Neural cell (in vitro differentiated cells): Measurements from ENCODE around the gene ASPHD1. TPM values are rescaled to one million over a fixed set of nuclear protein-coding genes. Genes with fewer than 3 reads are reported as not detected.

Experiments
- H2AFZ ChIP-seq: fragments of 200-600, 300-800 bp; sonication (generic), shearing (Covaris generic); 2 replicates; pipeline ENCODE4 v1.6.0; 2014; ENCODE audit warnings: low read depth, mild to moderate bottlenecking, antibody characterized with exemption, low read length, moderate library complexity
- H3F3A ChIP-seq: fragments of 200-600 bp; shearing (Covaris generic); 2 replicates; pipeline ENCODE4 v1.6.1; 2016; ENCODE audit warnings: mild to moderate bottlenecking, moderate library complexity, mixed read lengths, antibody characterized with exemption, low read length; ENCODE audit not compliant: insufficient read depth, poor library complexity, severe bottlenecking
- H3K27ac ChIP-seq: fragments of 200-600, 300-800 bp; sonication (generic), shearing (Covaris generic); 2 replicates; pipeline ENCODE4 v1.5.1; 2014; ENCODE audit warnings: mild to moderate bottlenecking, low read length, moderate library complexity
- H3K27me3 ChIP-seq: fragments of 300-800, 200-600 bp; sonication (generic), shearing (Covaris generic); 2 replicates; pipeline ENCODE4 v1.6.0; 2014; ENCODE audit warnings: mild to moderate bottlenecking, low read depth, low read length, moderate library complexity; ENCODE audit not compliant: insufficient read depth
- H3K36me3 ChIP-seq: fragments of 300-800, 200-600 bp; sonication (generic), shearing (Covaris generic); 2 replicates; pipeline ENCODE4 v1.5.1; 2014; ENCODE audit warnings: mild to moderate bottlenecking, antibody characterized with exemption, low read length, moderate library complexity; ENCODE audit not compliant: insufficient read depth
- H3K4me2 ChIP-seq: fragments of 300-800, 200-600 bp; sonication (generic), shearing (Covaris generic); 2 replicates; pipeline ENCODE4 v1.6.0; 2014; ENCODE audit warnings: mild to moderate bottlenecking, low read length
- H3K4me3 ChIP-seq: fragments of 300-800, 200-600 bp; sonication (generic), shearing (Covaris generic); 2 replicates; pipeline ENCODE4 v1.5.1; 2014; ENCODE audit warnings: mild to moderate bottlenecking, low read length, moderate library complexity
- H3K79me2 ChIP-seq: fragments of 200-600 bp; shearing (Covaris generic); replicated peaks from 2 replicates; pipeline ENCODE4 v1.6.0; 2014; ENCODE audit warnings: mild to moderate bottlenecking, low read length, moderate library complexity; ENCODE audit not compliant: insufficient read depth
- H3K9ac ChIP-seq: fragments of 300-800, 200-600 bp; sonication (generic), shearing (Covaris generic); 2 replicates; pipeline ENCODE4 v1.6.1; 2016; ENCODE audit warnings: mild to moderate bottlenecking, low read length, mixed read lengths
- H3K9me2 ChIP-seq: fragments of 200-600 bp; shearing (Covaris generic); 2 replicates; pipeline ENCODE4 v1.6.1; 2016; ENCODE audit warnings: mild to moderate bottlenecking, low read length, mixed read lengths; ENCODE audit not compliant: insufficient read depth
- H3K9me3 ChIP-seq: fragments of 200-600, 300-800 bp; sonication (generic), shearing (Covaris generic); 2 replicates; pipeline ENCODE4 v1.6.1; 2016; ENCODE audit warnings: mild to moderate bottlenecking, mixed run types, low read length, moderate library complexity, mixed read lengths
- H4K20me1 ChIP-seq: fragments of 200-600 bp; shearing (Covaris generic); 2 replicates; pipeline ENCODE4 v1.6.1; 2016; ENCODE audit warnings: mild to moderate bottlenecking, mixed run types; ENCODE audit not compliant: insufficient read depth
- EP300 ChIP-seq: fragments of 450-650 bp; conservative IDR thresholded peaks from 2 replicates; pipeline ENCODE4 v1.6.1; 2014; ENCODE audit warnings: antibody characterized with exemption, mild to moderate bottlenecking, moderate library complexity; ENCODE audit not compliant: poor library complexity, severe bottlenecking
- EZH2 ChIP-seq: fragments of 200-600, 300-800 bp; shearing (Covaris generic), sonication (generic); IDR thresholded peaks from 2 replicates; pipeline ENCODE4 v1.6.1; 2014; ENCODE audit warnings: antibody characterized with exemption, low read length, borderline replicate concordance, mild to moderate bottlenecking; ENCODE audit not compliant: insufficient read depth, poor library complexity, severe bottlenecking
- MXI1 ChIP-seq: fragments of 450-650 bp; conservative IDR thresholded peaks from 2 replicates; pipeline ENCODE4 v1.6.1; 2014; ENCODE audit warnings: antibody characterized with exemption, mild to moderate bottlenecking; ENCODE audit not compliant: poor library complexity, severe bottlenecking
- POLR2AphosphoS5 ChIP-seq: IDR thresholded peaks from 2 replicates; pipeline ENCODE4 v1.6.1; 2012
- RAD21 ChIP-seq: fragments of 450-650 bp; conservative IDR thresholded peaks from 2 replicates; pipeline ENCODE4 v1.6.1; 2014; ENCODE audit warnings: antibody characterized with exemption, mild to moderate bottlenecking, moderate library complexity
- REST ChIP-seq: IDR thresholded peaks from 2 replicates; pipeline ENCODE4 v1.6.1; 2012; ENCODE audit warnings: borderline replicate concordance
- SMC3 ChIP-seq: fragments of 450-650 bp; conservative IDR thresholded peaks from 2 replicates; pipeline ENCODE4 v1.6.1; 2014; ENCODE audit warnings: antibody characterized with exemption, mild to moderate bottlenecking, moderate library complexity; ENCODE audit not compliant: poor library complexity
- TAF1 ChIP-seq: IDR thresholded peaks from 2 replicates; pipeline ENCODE4 v1.6.1; 2012; ENCODE audit warnings: low read depth
- polyA plus RNA-seq: library from polyadenylated mRNA; depleted of rRNA; stranded (reverse); fragments of >200 nt; gene quantifications from 2 replicates; pipeline ENCODE4 v1.2.3, GENCODE V29; 2014
- TF ChIP-seq, protein P1 (sequence below): fragments of 450-650 bp; IDR thresholded peaks from 2 replicates; pipeline ENCODE4 v1.5.1; 2014; ENCODE audit warnings: antibody characterized with exemption, mild to moderate bottlenecking, moderate library complexity; ENCODE audit not compliant: poor library complexity, severe bottlenecking

ASPHD1 gene
- polyA plus RNA-seq, 1 donor from 2014 or later: 38.9 TPM

GRCh38 chr16:29871822-29872546, 28.3 kb upstream of the ASPHD1 start:
- Histone ChIP-seq H3F3A (no peaks in the 10 kb centered on the region), H3K9me2 (no peaks in the 10 kb centered on the region), H3K27me3 (no peaks in the 10 kb centered on the region), H3K27ac (no peak overlapping the region), H2AFZ (no peak overlapping the region), H3K79me2 (no peaks in the 10 kb centered on the region), H3K4me3 (no peak overlapping the region), H3K36me3 (no peaks in the 10 kb centered on the region), H4K20me1 (no peaks in the 10 kb centered on the region), H3K9ac (no peak overlapping the region), H3K4me2 (no peak overlapping the region), H3K9me3 (no peaks in the 10 kb centered on the region)
- TF ChIP-seq EZH2: no peak
- no peak for TF ChIP-seq EP300
- TF ChIP-seq RAD21: no peak
- TF ChIP-seq SMC3: no peak
- no peak for TF ChIP-seq TAF1
- TF ChIP-seq, protein P1, sequence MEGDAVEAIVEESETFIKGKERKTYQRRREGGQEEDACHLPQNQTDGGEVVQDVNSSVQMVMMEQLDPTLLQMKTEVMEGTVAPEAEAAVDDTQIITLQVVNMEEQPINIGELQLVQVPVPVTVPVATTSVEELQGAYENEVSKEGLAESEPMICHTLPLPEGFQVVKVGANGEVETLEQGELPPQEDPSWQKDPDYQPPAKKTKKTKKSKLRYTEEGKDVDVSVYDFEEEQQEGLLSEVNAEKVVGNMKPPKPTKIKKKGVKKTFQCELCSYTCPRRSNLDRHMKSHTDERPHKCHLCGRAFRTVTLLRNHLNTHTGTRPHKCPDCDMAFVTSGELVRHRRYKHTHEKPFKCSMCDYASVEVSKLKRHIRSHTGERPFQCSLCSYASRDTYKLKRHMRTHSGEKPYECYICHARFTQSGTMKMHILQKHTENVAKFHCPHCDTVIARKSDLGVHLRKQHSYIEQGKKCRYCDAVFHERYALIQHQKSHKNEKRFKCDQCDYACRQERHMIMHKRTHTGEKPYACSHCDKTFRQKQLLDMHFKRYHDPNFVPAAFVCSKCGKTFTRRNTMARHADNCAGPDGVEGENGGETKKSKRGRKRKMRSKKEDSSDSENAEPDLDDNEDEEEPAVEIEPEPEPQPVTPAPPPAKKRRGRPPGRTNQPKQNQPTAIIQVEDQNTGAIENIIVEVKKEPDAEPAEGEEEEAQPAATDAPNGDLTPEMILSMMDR: no peak
- no peak for TF ChIP-seq POLR2AphosphoS5
- no peak for TF ChIP-seq REST
- no peak for TF ChIP-seq MXI1

GRCh38 chr16:29873319-29873718, 27.0 kb upstream of the ASPHD1 start:
- no peaks in the 10 kb centered on the region for H3K36me3 ChIP-seq
- H3K27ac ChIP-seq: no peak overlapping the region
- no peak overlapping the region for H3K4me2 ChIP-seq
- H3K4me3 ChIP-seq: no peak overlapping the region
- no peaks in the 10 kb centered on the region for H3K9me2 ChIP-seq
- H3K9me3 ChIP-seq: no peaks in the 10 kb centered on the region
- no peaks in the 10 kb centered on the region for H3K79me2 ChIP-seq
- no peak overlapping the region for H2AFZ ChIP-seq
- H3K9ac ChIP-seq: no peak overlapping the region
- H4K20me1 ChIP-seq: no peaks in the 10 kb centered on the region
- no peak for TF ChIP-seq MXI1
- no peak for TF ChIP-seq TAF1
- TF ChIP-seq POLR2AphosphoS5: no peak
- no peak for TF ChIP-seq EP300
- no peak for TF ChIP-seq SMC3
- TF ChIP-seq EZH2: no peak
- TF ChIP-seq, protein P1: no peak
- TF ChIP-seq RAD21: no peak
- no peak for TF ChIP-seq REST
- peaks cover 5% of the 10 kb centered on the region for H3K27me3 ChIP-seq
- no peaks in the 10 kb centered on the region for H3F3A ChIP-seq
